ENCODE measurements around the gene MYL1.

DNA sequence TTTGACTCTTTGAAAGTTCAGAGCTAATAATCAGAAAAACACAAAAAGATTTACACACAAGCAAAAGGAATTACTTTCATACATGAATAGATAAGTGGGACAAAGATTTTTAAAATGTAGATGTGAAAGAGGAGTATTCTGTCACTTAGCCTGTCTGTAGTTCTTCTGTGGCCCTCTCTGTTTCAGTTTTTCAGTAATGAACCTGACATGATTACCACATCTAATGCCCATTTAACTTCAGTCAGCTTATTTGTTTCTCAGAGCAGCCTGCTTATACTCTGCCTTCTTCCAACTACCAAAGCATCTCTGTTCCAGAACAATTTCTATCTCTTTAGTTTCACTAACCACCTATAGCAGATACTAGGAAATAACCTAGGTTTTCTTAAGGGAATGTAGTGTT lies 55.3 kb downstream of the MYL1 start:
- TF ChIP-seq, protein P1, sequence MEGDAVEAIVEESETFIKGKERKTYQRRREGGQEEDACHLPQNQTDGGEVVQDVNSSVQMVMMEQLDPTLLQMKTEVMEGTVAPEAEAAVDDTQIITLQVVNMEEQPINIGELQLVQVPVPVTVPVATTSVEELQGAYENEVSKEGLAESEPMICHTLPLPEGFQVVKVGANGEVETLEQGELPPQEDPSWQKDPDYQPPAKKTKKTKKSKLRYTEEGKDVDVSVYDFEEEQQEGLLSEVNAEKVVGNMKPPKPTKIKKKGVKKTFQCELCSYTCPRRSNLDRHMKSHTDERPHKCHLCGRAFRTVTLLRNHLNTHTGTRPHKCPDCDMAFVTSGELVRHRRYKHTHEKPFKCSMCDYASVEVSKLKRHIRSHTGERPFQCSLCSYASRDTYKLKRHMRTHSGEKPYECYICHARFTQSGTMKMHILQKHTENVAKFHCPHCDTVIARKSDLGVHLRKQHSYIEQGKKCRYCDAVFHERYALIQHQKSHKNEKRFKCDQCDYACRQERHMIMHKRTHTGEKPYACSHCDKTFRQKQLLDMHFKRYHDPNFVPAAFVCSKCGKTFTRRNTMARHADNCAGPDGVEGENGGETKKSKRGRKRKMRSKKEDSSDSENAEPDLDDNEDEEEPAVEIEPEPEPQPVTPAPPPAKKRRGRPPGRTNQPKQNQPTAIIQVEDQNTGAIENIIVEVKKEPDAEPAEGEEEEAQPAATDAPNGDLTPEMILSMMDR (conservative IDR thresholded peaks at IDR 0.05 in 1 of 2, IDR thresholded peaks at IDR 0.05 in 1 of 2; ENCODE audit: extremely low read depth in 1 of 2, insufficient read depth in 1 of 2, low read depth in 1 of 2, low read length in 2 of 2): no peak
- no peak for TF ChIP-seq EZH2 (IDR thresholded peaks at IDR 0.05; ENCODE audit: borderline replicate concordance, low read length)

All from mammary epithelial cell (primary cell).